Left renal cortex interstitium (tissue), 4 donors: ENCODE results near the gene XIRP2. TPM values are rescaled to one million over a fixed set of nuclear protein-coding genes. Genes with fewer than 3 reads are reported as not detected.

Experiments
- DNase-seq, 4 donors: peaks; one replicate each; pipeline ENCODE4 v3.0.0-alpha.2; 2013; ENCODE audit warnings: low read depth in 4 of 4, low spot score in 2 of 4, missing footprints in 1 of 4
- polyA plus RNA-seq, 4 donors: library from polyadenylated mRNA; unstranded; fragments of 120-200 nt; gene quantifications; one replicate each; pipeline ENCODE4 v1.2.1, GENCODE V29; 2013; ENCODE audit not compliant: insufficient read length in 4 of 4

The XIRP2 gene
- polyA plus RNA-seq, 4 donors = 0.06 to 0.11 (median 0.09) TPM

DNA sequence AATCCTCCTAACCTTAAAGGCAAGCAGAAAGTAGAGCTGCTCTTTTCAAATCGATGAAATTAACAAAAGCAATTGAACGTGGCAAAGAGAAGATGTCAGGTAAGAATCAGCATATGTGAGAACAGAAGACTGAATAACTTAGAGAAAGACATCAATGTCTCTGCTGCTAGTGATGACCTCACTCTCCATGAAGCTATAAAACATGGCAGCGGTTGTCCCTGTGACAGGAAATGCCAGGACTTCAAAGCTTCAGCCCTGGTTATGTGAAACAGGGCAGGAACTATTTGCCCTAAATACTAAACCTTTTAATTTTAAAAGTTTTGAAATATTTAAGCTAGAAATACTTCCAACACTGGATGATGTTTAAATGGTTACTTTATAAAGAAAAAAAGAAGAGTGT is 383.7 kb downstream of the XIRP2 start:
- DNase-seq = no peak

DNA sequence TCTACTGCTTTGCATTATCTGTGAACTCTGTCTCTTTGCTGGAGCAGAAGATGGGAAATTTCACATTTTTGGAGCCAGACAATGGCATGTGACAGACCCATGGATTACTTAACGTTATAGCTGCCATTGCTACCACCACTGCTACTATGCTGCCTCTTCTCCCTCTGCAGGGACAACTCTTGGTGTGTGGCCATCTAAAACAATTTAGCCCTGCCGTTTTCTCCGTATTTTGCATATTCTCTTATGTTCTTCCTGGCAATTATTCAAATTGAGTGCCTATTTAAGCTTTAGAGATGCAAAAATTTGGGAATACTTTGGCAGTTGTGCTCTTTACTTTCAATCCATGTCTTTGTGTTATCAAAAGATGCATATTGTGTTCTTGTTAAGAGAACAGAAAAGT is 386.8 kb downstream of the XIRP2 start:
- no peak for DNase-seq

DNA sequence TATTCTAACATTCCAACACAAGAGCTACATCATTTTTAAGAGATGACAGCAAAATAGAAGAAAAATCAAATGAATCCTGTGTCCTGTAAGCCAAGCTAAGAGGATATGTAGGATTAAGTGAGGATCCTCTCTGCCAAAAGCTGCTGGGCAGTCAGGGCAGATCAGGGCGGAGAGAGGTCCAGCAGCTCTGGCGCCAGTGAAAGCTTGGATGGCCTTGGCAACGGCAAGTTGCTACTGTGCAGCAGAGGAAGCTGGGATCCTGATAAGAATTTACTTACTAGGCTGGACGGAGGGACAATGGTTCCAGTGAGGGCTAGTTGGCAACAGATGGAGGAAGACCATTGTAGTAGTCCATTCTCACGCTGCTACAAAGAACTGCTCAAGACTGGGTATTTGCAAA is 391.5 kb downstream of the XIRP2 start:
- DNase-seq = no peak

DNA sequence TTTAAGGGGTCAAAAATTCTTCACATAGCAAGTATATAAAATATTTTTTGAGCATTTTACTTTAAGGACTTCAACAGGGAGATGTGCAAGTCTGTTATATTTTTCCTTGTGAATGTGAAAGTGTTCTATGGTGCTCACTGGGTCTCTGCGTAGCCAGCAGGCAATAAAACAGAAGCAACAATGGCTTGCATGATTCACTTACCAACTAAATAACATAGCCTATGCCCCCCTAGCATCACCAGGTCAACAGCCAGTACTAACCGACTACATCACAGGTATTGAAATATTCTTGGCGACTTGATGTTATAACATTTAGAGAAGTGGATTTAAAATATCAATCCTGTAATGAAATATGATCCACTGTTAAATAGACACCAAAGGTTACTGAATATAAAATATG is 398.9 kb downstream of the XIRP2 start:
- no peak for DNase-seq

DNA sequence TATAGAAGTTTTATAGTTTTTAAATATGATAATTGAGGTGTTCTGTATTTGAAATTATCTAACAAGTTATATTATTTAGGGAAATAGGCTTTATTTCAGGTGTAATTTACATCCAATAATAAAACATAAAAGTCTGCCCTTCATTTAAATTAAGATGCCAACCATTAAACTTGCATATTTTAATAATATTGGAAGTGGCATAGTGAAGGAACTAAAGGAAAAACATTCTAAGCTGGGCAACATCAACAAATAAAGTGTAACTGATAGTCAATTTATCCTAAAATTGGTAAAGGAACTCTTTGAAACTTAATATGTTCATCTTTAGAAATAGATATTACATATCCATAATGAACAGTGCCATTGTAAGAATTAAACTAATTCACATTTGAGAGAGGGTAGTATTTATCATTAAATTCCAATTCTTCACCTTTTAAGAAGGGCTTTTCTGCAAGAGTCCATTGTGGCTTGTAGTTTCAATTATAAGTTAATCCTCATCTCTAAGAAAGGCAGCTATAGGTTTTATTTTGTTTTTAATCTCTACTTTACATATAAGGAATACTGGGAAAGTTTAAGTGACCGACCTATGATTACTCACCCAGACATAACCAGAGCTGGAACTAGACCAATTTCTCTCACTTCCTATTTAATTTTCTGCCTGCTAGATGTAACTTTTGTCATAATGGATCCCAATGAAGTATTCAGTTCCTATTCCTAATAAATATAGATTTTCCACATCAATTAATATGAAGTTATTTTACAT is 401.6 kb downstream of the XIRP2 start:
- DNase-seq = no peak

DNA sequence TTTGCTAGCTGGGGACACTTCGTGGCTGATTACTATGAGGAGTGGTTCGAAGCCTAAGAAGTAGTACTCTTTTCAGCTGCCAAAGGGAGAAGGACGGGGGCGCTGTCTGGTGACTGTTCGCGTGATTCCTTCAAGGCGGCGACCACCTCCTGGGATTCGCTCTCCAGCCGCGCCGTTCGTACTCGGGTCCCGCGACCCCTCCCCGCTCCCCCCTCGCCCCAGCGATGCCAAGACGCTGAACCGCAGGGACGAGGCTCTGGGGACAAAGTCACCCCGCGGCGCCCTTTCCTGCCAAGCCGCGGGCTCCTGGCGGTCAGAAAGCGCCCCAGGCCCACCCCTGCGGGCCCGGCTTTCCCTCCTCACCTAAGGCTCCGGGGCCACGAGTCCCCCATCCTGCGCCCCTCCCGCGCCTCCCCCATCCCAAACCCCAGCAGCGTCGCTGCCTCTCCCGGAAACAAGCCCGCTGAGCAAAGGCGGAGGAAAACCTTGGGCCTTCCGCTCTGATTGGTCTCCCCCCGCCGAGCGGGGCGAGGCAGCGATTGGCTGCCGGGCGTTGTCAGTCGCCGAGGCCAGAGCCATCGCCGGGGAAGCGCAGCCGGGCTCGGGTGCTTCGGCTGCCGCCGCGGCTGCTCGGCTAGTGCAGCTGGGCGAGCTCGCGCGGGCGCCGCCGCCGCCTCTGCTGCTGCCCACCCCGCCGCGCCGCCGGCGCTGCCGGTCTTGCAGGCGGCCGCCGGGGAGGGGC is 404.3 kb downstream of the XIRP2 start, which contains the start of gene B3GALT1:
TSS of gene B3GALT1 (plus strand) at position 572 of the 742 bp plus-strand sequence.
- DNase-seq = peak; percentile 71 to 90 (median 80)

DNA sequence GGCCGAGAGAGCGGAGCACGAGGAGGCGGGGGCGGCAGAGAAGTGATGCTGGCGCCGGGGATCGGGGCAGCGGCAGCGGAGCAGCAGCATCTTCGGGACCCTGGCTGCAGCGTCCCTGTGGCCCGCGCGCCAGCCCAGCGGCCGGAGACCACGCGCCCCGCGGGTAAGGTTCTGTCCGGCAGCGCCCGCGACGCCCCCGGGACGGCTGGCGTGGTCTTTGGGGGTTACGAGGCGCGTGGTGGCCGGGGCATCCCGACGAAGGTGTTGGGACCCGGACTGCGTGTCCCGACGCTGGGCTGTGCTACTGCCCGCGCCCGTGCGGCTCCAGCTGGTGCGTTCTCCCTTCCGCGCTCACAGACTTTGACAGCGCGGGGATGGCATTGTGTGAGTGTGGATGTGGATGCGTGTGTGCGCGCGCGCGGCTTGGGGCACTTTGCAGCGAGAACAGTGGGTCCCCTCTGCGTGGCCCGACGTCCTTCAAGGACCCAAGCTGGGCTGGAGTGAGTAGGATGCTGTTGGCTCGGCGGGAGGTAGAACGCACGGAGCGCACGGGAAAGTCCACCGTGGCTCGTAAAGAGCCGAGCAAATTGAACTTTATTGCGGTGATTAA is 405.0 kb downstream of the XIRP2 start:
- peak in 3 of 4 donors; percentile 9 to 11 (median 11) for DNase-seq

DNA sequence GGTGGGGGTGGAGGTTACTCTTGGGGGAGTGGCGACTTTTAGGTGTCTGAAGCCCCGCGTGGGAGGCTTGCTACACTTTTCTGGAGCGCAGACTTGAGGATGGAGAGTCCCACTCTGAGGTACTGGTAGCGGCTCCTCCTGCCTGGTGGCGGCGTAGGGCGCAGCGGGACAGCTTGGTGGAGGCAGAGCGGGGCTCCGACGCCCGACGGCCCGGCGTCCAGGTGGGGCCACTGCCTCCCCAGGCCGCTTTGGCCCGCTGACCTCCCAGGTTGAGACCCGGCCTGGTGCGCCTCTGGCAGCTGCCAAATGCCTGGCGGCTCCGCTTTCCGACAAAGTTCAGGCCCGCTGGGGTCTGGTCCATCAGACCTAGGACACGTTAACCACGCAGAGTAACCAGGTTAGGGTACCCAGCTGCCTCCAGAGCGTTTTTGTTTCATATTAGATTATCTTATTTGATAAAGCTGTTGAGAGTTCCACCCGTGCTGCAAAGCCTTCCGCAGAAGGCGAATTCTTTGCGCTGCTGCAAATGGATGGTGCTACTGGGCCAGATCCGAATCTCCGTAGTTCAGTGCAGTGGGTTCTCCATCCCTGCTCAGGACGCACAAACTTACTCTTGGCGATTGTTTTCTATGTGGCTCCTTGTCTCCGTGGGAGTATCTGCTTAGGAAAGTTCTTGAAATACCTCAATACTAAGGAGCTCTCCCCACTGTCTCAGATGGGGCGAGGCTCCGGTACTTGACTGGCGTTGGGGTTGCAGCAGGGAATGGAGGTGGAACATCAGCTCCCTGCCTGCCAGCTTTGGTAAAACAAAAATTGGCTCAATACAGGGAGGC is 405.9 kb downstream of the XIRP2 start:
- DNase-seq = peak in 3 of 4 donors; percentile 5 to 53 (median 16)

DNA sequence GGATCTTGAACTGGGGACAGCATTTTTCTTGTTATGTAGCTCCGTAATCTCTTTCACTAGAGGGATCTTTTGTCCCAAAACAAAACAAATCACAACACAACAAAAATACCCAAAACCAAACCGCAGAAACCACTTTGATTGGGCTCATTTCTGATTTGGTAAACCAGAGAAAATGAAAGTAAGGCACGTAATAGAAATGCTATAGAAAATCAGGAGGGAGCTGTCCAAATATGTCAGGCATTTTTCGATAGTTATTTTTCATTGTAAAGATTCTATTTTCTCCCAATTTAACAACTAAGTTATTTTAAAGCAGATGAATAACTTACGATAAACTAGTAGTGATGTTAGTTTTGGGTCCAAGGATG is 406.5 kb downstream of the XIRP2 start:
- peak in 2 of 4 donors; percentile 3 to 13 for DNase-seq

DNA sequence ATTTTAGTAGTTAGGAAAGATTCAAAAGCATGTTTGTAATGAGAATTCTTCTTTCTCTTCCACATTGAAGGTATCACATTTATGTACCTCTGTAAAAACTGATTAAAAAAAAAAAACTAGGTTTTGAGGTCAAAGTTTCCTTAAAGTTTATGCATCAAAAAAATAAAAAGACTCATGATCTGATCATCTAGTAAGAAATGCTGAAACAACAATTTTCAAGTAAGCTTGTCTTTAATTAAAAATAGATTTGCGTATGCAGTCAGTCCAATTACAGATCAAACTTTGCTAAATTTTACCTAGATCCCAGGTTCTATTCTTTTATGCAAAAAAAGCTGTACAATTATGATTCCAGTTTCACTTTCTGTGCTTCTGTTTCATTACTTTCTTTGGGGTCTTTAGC is 409.0 kb downstream of the XIRP2 start:
- DNase-seq = no peak

DNA sequence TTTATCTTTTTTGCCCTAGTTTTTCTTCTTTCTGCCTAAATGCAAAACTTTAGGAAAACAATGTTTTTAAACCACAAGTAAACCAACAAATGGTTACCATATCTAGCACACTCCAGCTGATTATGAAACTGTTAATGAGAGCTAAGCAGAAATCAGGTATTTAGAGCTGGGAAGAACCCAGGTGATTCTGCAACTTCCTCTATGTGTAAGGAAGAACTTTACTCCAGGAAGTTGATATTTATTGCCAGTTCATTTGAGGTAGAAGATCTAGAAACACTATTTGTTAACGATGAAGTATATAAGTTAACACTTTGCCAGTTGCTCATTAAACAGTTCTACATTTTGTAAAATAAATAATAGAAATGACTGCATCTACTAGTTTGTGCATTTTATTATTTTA is 409.7 kb downstream of the XIRP2 start:
- no peak for DNase-seq
